ENCODE measurements around the gene PSORS1C1.

Gene PSORS1C1

GRCh38 chr6:31172973-31173384 is 58.4 kb downstream of the PSORS1C1 start:
- Histone ChIP-seq H3K27ac (replicated peaks) (no peak overlapping the region), H3K27me3 (ENCODE audit: insufficient read depth, poor library complexity, severe bottlenecking) (no peaks in the 10 kb centered on the region), H3K4me3 (replicated peaks; ENCODE audit: insufficient read depth, low read length) (no peak overlapping the region)
- TF ChIP-seq GABPA (IDR thresholded peaks at IDR 0.05; ENCODE audit: low read depth) (no peak), SPI1 (IDR thresholded peaks at IDR 0.05; ENCODE audit: borderline replicate concordance, low read depth) (no peak), POLR2AphosphoS5 (IDR thresholded peaks at IDR 0.05; ENCODE audit: low read depth) (no peak), REST (IDR thresholded peaks at IDR 0.05; ENCODE audit: insufficient replicate concordance, low read depth) (no peak)
- TF ChIP-seq, protein P1, sequence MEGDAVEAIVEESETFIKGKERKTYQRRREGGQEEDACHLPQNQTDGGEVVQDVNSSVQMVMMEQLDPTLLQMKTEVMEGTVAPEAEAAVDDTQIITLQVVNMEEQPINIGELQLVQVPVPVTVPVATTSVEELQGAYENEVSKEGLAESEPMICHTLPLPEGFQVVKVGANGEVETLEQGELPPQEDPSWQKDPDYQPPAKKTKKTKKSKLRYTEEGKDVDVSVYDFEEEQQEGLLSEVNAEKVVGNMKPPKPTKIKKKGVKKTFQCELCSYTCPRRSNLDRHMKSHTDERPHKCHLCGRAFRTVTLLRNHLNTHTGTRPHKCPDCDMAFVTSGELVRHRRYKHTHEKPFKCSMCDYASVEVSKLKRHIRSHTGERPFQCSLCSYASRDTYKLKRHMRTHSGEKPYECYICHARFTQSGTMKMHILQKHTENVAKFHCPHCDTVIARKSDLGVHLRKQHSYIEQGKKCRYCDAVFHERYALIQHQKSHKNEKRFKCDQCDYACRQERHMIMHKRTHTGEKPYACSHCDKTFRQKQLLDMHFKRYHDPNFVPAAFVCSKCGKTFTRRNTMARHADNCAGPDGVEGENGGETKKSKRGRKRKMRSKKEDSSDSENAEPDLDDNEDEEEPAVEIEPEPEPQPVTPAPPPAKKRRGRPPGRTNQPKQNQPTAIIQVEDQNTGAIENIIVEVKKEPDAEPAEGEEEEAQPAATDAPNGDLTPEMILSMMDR (IDR thresholded peaks at IDR 0.05; ENCODE audit: insufficient read depth, low read length): no peak
- no peak for DNase-seq (ENCODE audit: low read depth in 1 of 2, low spot score in 1 of 2)

GRCh38 chr6:31173406-31173805 is 58.8 kb downstream of the PSORS1C1 start:
- no peak overlapping the region for H3K27ac ChIP-seq (replicated peaks)
- no peak for DNase-seq (ENCODE audit: low read depth in 1 of 2, low spot score in 1 of 2)
- TF ChIP-seq SPI1 (IDR thresholded peaks at IDR 0.05; ENCODE audit: borderline replicate concordance, low read depth) (no peak), POLR2AphosphoS5 (IDR thresholded peaks at IDR 0.05; ENCODE audit: low read depth) (no peak), REST (IDR thresholded peaks at IDR 0.05; ENCODE audit: insufficient replicate concordance, low read depth) (no peak), GABPA (IDR thresholded peaks at IDR 0.05; ENCODE audit: low read depth) (no peak)
- TF ChIP-seq, protein P1 (IDR thresholded peaks at IDR 0.05; ENCODE audit: insufficient read depth, low read length): no peak
- H3K4me3 ChIP-seq (replicated peaks; ENCODE audit: insufficient read depth, low read length): no peak overlapping the region
- H3K27me3 ChIP-seq (ENCODE audit: insufficient read depth, poor library complexity, severe bottlenecking): no peaks in the 10 kb centered on the region

DNA sequence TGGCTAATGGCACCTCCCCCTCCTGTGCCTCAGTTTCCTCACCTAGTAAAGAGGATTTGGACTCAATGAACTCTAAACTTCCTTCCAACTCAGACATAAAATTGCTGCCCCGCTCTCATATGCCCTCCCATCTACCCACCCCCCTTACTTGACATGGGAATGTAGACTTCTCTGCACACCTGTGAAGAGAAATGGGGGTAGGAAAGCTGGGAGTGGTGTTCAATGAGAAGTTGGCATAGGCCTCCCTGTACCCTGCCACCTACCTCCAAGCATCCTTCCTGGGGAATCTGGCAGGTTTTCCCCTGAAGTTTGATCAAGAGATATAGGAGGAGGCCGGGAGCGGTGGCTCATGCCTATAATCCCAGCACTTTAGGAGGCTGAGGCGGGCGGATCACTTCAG is 59.8 kb downstream of the PSORS1C1 start:
- TF ChIP-seq POLR2AphosphoS5 (IDR thresholded peaks at IDR 0.05; ENCODE audit: low read depth) (no peak), SPI1 (IDR thresholded peaks at IDR 0.05; ENCODE audit: borderline replicate concordance, low read depth) (no peak), GABPA (IDR thresholded peaks at IDR 0.05; ENCODE audit: low read depth) (no peak), REST (IDR thresholded peaks at IDR 0.05; ENCODE audit: insufficient replicate concordance, low read depth) (no peak)
- TF ChIP-seq, protein P1 (IDR thresholded peaks at IDR 0.05; ENCODE audit: insufficient read depth, low read length): no peak
- DNase-seq (ENCODE audit: low read depth in 1 of 2, low spot score in 1 of 2): no peak
- H3K27ac ChIP-seq (replicated peaks): no peak overlapping the region

More for the DNA sequence above, 59.8 kb downstream of the PSORS1C1 start:
- no peaks in the 10 kb centered on the region for H3K27me3 ChIP-seq (ENCODE audit: insufficient read depth, poor library complexity, severe bottlenecking)
- H3K4me3 ChIP-seq (replicated peaks; ENCODE audit: insufficient read depth, low read length): no peak overlapping the region

Data from HL-60 (cell line).